H9 (cell line): ENCODE measurements around the gene TENM4. TPM values are rescaled to one million over a fixed set of nuclear protein-coding genes. Genes with fewer than 3 reads are reported as not detected.

Experiments
- DNase-seq: peaks from one replicate; pipeline ENCODE4 v3.0.0-alpha.2; 2017
- H2AFZ ChIP-seq: one replicate; pipeline ENCODE4 v1.6.1; 2013; ENCODE audit warnings: mild to moderate bottlenecking, low read length, control low read depth, moderate library complexity
- H2AK5ac ChIP-seq: 2 replicates; pipeline ENCODE4 v1.6.1; 2013; ENCODE audit warnings: low read length, control low read depth, mixed read lengths; ENCODE audit not compliant: insufficient read length
- H2BK120ac ChIP-seq: one replicate; pipeline ENCODE4 v1.6.1; 2013; ENCODE audit warnings: low read depth, mild to moderate bottlenecking, low read length, control low read depth, inconsistent platforms; ENCODE audit not compliant: poor library complexity, severe bottlenecking
- H2BK12ac ChIP-seq: 2 replicates; pipeline ENCODE4 v1.6.1; 2013; ENCODE audit warnings: low read length, control low read depth, mixed read lengths, low read depth; ENCODE audit not compliant: insufficient read length
- H2BK15ac ChIP-seq: 2 replicates; pipeline ENCODE4 v1.6.1; 2013; ENCODE audit warnings: low read depth, low read length, control low read depth
- H2BK20ac ChIP-seq: one replicate; pipeline ENCODE4 v1.6.1; 2013; ENCODE audit warnings: low read depth, mild to moderate bottlenecking, low read length, control low read depth, inconsistent platforms; ENCODE audit not compliant: poor library complexity, severe bottlenecking
- H2BK5ac ChIP-seq: 2 replicates; pipeline ENCODE4 v1.6.1; 2013; ENCODE audit warnings: low read length, control low read depth, mixed read lengths; ENCODE audit not compliant: insufficient read length
- H3K14ac ChIP-seq: 2 replicates; pipeline ENCODE4 v1.6.1; 2013; ENCODE audit warnings: low read length, control low read depth; ENCODE audit not compliant: insufficient read depth
- H3K18ac ChIP-seq: 2 replicates; pipeline ENCODE4 v1.6.1; 2013; ENCODE audit warnings: low read depth, mild to moderate bottlenecking, mixed read lengths, low read length, control low read depth; ENCODE audit not compliant: insufficient read length
- H3K23ac ChIP-seq: 2 replicates; pipeline ENCODE4 v1.6.1; 2013; ENCODE audit warnings: low read length, control low read depth, mixed read lengths, low read depth; ENCODE audit not compliant: insufficient read length
- H3K23me2 ChIP-seq: 2 replicates; pipeline ENCODE4 v1.6.1; 2013; ENCODE audit warnings: low read depth, mild to moderate bottlenecking, mixed read lengths, low read length, control low read depth; ENCODE audit not compliant: insufficient read length, poor library complexity, severe bottlenecking
- H3K27ac ChIP-seq: 2 replicates; pipeline ENCODE4 v1.5.1; 2013; ENCODE audit warnings: low read length, control low read depth, mixed read lengths, low read depth; ENCODE audit not compliant: insufficient read length
- H3K27me3 ChIP-seq: 2 replicates; pipeline ENCODE4 v1.6.1; 2013; ENCODE audit warnings: low read length, control low read depth, inconsistent platforms; ENCODE audit not compliant: insufficient read depth
- H3K4ac ChIP-seq: 2 replicates; pipeline ENCODE4 v1.6.1; 2013; ENCODE audit warnings: low read depth, mild to moderate bottlenecking, control low read depth, inconsistent platforms, low read length, moderate library complexity
- H3K4me1 ChIP-seq: 2 replicates; pipeline ENCODE4 v1.6.1; 2013; ENCODE audit warnings: low read length, control low read depth, inconsistent platforms; ENCODE audit not compliant: insufficient read depth
- H3K4me2 ChIP-seq: 2 replicates; pipeline ENCODE4 v1.6.1; 2013; ENCODE audit warnings: low read length, control low read depth, mixed read lengths; ENCODE audit not compliant: insufficient read length, insufficient read depth
- H3K56ac ChIP-seq: 2 replicates; pipeline ENCODE4 v1.6.1; 2013; ENCODE audit warnings: low read depth, mild to moderate bottlenecking, mixed read lengths, low read length, control low read depth; ENCODE audit not compliant: insufficient read length
- H3K79me1 ChIP-seq: 2 replicates; pipeline ENCODE4 v1.6.1; 2013; ENCODE audit warnings: low read depth, mild to moderate bottlenecking, moderate library complexity, low read length, control low read depth, inconsistent platforms; ENCODE audit not compliant: insufficient read depth, poor library complexity, severe bottlenecking
- H3K79me2 ChIP-seq: 2 replicates; pipeline ENCODE4 v1.6.1; 2013; ENCODE audit warnings: low read length, control low read depth, inconsistent platforms; ENCODE audit not compliant: insufficient read depth
- H3K9ac ChIP-seq: 2 replicates; pipeline ENCODE4 v1.6.1; 2013; ENCODE audit warnings: low read length, control low read depth, mixed read lengths; ENCODE audit not compliant: insufficient read length; ENCODE audit errors: extremely low read depth
- H3K9me3 ChIP-seq: one replicate; pipeline ENCODE4 v1.6.1; 2013; ENCODE audit warnings: low read depth, low read length, inconsistent platforms; ENCODE audit not compliant: control insufficient read depth
- H3T11ph ChIP-seq: one replicate; pipeline ENCODE4 v1.6.1; 2013; ENCODE audit warnings: mild to moderate bottlenecking, low read length, control low read depth, inconsistent platforms
- H4K20me1 ChIP-seq: one replicate; pipeline ENCODE4 v1.6.1; 2013; ENCODE audit not compliant: control insufficient read depth, insufficient read length, insufficient read depth
- H4K5ac ChIP-seq: 2 replicates; pipeline ENCODE4 v1.6.1; 2013; ENCODE audit warnings: low read depth, mild to moderate bottlenecking, mixed read lengths, low read length, control low read depth; ENCODE audit not compliant: insufficient read length
- H4K8ac ChIP-seq: replicated peaks from 2 replicates; pipeline ENCODE4 v1.6.1; 2013; ENCODE audit warnings: low read length, control low read depth, mixed read lengths, low read depth; ENCODE audit not compliant: insufficient read length
- H4K91ac ChIP-seq: 2 replicates; pipeline ENCODE4 v1.6.1; 2013; ENCODE audit warnings: low read depth, mild to moderate bottlenecking, moderate library complexity, mixed read lengths, low read length, control low read depth; ENCODE audit not compliant: insufficient read length
- H3K27ac Mint-ChIP-seq, 3 experiments: 2 replicates in 2 of 3; 3 replicates in 1 of 3; pipeline ENCODE4 v1.8.0; 2020 to 2021; ENCODE audit warnings: mixed read lengths in 3 of 3, mild to moderate bottlenecking in 1 of 3, moderate library complexity in 1 of 3
- H3K27me3 Mint-ChIP-seq: 2 replicates; pipeline ENCODE4 v1.8.0; 2021; ENCODE audit warnings: low read depth, mild to moderate bottlenecking, moderate library complexity, mixed read lengths
- H3K36me3 Mint-ChIP-seq, 3 experiments: 2 replicates in 2 of 3; 3 replicates in 1 of 3; pipeline ENCODE4 v1.8.0; 2020 to 2021; ENCODE audit warnings: low read depth in 3 of 3, mixed read lengths in 3 of 3; ENCODE audit not compliant: insufficient read depth in 1 of 3
- H3K4me1 Mint-ChIP-seq, 2 experiments: 2 replicates each; pipeline ENCODE4 v1.8.0; 2020; ENCODE audit warnings: mixed read lengths in 2 of 2
- H3K4me3 Mint-ChIP-seq, 2 experiments: 2 replicates in 1 of 2; 3 replicates in 1 of 2; pipeline ENCODE4 v1.8.0; 2020 to 2021; ENCODE audit warnings: mild to moderate bottlenecking in 2 of 2, mixed read lengths in 2 of 2, moderate library complexity in 1 of 2
- H3K9me3 Mint-ChIP-seq, 2 experiments: 2 replicates in 1 of 2; 3 replicates in 1 of 2; pipeline ENCODE4 v1.8.0; 2020; ENCODE audit warnings: mild to moderate bottlenecking in 2 of 2, mixed read lengths in 2 of 2, moderate library complexity in 1 of 2
- WGBS: extraction: QIAGEN DNeasy Blood & Tissue Kit; methylation state at CpG from one replicate; pipeline ENCODE4 v1.1.7; 2013; ENCODE audit warnings: missing lambda C conversion rate, low lambda C conversion rate, mixed read lengths; ENCODE audit not compliant: insufficient read length; ENCODE audit errors: extremely low coverage; 5-methylcytosine and 5-hydroxymethylcytosine counted together
- total RNA-seq: library from RNA; stranded (reverse); gene quantifications from 2 replicates; pipeline ENCODE4 v1.2.1, GENCODE V29; 2021
- TF ChIP-seq, protein P1 (sequence below): fragments of 200-600 bp; sonication (generic); conservative IDR thresholded peaks from 3 replicates; pipeline ENCODE4 v1.8.0; 2021; ENCODE audit warnings: antibody characterized with exemption, mild to moderate bottlenecking

TENM4 gene
- total RNA-seq, 1 experiment from 2014 or later, result 4.6 TPM

DNA sequence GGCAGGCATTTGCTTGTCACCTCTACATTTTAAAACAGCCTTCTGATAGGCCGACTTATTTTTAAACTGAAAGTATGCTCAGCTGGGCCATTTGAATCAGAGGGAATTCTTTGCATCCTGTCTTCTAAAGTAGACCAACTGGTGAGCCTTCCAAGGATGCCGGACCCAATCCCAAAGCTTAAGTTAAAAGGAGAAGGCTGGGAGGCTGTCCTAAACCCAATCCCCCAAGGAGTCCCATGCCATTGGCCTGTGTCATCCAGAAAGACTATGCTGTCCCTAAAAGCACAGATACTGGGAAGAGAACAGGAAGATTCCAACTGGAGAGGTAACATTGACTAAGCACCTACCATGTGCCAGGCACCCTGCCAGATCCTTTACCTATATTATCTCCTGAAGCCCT, 18.0 kb downstream of the TENM4 start:
- H3K27ac ChIP-seq, result no peak overlapping the region
- WGBS, result no CpG with 5 or more reads among the region's 2 CpGs
- H3K27ac Mint-ChIP-seq, result no peak overlapping the region; a peak in 2 of 7 replicates
- no peaks in the 10 kb centered on the region for H3K79me1 ChIP-seq
- H3K9ac ChIP-seq, result no peak overlapping the region
- no peak overlapping the region for H3K4me3 Mint-ChIP-seq
- no peak overlapping the region for H2BK5ac ChIP-seq
- H4K5ac ChIP-seq, result no peak overlapping the region
- no peak overlapping the region for H3K18ac ChIP-seq
- TF ChIP-seq, protein P1, sequence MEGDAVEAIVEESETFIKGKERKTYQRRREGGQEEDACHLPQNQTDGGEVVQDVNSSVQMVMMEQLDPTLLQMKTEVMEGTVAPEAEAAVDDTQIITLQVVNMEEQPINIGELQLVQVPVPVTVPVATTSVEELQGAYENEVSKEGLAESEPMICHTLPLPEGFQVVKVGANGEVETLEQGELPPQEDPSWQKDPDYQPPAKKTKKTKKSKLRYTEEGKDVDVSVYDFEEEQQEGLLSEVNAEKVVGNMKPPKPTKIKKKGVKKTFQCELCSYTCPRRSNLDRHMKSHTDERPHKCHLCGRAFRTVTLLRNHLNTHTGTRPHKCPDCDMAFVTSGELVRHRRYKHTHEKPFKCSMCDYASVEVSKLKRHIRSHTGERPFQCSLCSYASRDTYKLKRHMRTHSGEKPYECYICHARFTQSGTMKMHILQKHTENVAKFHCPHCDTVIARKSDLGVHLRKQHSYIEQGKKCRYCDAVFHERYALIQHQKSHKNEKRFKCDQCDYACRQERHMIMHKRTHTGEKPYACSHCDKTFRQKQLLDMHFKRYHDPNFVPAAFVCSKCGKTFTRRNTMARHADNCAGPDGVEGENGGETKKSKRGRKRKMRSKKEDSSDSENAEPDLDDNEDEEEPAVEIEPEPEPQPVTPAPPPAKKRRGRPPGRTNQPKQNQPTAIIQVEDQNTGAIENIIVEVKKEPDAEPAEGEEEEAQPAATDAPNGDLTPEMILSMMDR, result no peak
- H3K36me3 Mint-ChIP-seq, result peaks cover 0 to 5% (median 4%) of the 10 kb centered on the region in 3 experiments; a peak in 4 of 7 replicates
- no peak overlapping the region for H2AFZ ChIP-seq
- no peak overlapping the region for H4K8ac ChIP-seq
- no peak overlapping the region for H3K23ac ChIP-seq
- no peak overlapping the region for H2BK12ac ChIP-seq
- H3K56ac ChIP-seq, result no peak overlapping the region
- H3K4me1 Mint-ChIP-seq, result peaks cover 26 to 45% of the 10 kb centered on the region in 2 experiments
- H3K4me2 ChIP-seq, result no peak overlapping the region
- H3K4me1 ChIP-seq, result no peaks in the 10 kb centered on the region
- no peaks in the 10 kb centered on the region; the same call in 1 of the 2 replicates for H3K27me3 Mint-ChIP-seq
- H2BK120ac ChIP-seq, result no peak overlapping the region
- no peak for DNase-seq
- no peaks in the 10 kb centered on the region for H3K27me3 ChIP-seq
- H2BK15ac ChIP-seq, result no peak overlapping the region
- no peak overlapping the region for H4K91ac ChIP-seq
- no peak overlapping the region for H3K14ac ChIP-seq
- no peak overlapping the region for H3T11ph ChIP-seq
- H3K4ac ChIP-seq, result no peak overlapping the region
- H4K20me1 ChIP-seq, result no peaks in the 10 kb centered on the region
- no peaks in the 10 kb centered on the region for H3K79me2 ChIP-seq
- H3K23me2 ChIP-seq, result no peaks in the 10 kb centered on the region
- no peak overlapping the region for H2AK5ac ChIP-seq
- H3K9me3 ChIP-seq, result no peaks in the 10 kb centered on the region
- H2BK20ac ChIP-seq, result no peak overlapping the region
- no peaks in the 10 kb centered on the region for H3K9me3 Mint-ChIP-seq
